ENCODE data around the gene FZD10.

The FZD10 gene

DNA sequence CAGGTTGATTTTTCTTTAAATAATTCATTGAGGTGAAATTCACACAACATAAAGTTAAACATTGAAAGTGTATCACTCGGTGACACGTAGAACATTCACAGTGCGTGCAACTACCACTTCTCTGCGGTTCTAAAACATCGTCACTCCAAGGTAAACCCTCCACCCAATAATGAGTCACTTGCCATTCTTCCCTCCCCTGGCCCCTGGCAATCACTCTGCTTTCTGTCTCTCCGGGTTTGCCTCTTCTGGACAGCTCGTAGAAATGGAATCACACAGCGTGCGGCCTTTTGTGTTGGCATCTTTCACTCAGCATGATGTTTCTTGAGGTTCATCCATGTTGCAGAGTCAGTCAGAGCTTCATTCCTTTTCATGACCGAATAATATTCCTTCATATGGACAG, 18.9 kb downstream of the FZD10 start:
- H3K4me2 ChIP-seq (ENCODE audit: low read length): no peak overlapping the region
- 0 out of 2 replicates have a peak, but pooled peaks cover 3% of the 10 kb centered on the region for H3K27me3 ChIP-seq (ENCODE audit: insufficient read depth, low read length)
- no peak overlapping the region for H3K9ac ChIP-seq (ENCODE audit: low read length)
- no peaks in the 10 kb centered on the region for H3K9me3 ChIP-seq (ENCODE audit: low read length)
- H2AFZ ChIP-seq (ENCODE audit: low read length): no peak overlapping the region
- H3F3A ChIP-seq (ENCODE audit: insufficient read depth, low read length): no peaks in the 10 kb centered on the region
- H3K9me2 ChIP-seq (ENCODE audit: low read depth, low read length): no peaks in the 10 kb centered on the region
- TF ChIP-seq EZH2 (IDR thresholded peaks at IDR 0.05; ENCODE audit: borderline replicate concordance, low read length): no peak
- TF ChIP-seq, protein P1, sequence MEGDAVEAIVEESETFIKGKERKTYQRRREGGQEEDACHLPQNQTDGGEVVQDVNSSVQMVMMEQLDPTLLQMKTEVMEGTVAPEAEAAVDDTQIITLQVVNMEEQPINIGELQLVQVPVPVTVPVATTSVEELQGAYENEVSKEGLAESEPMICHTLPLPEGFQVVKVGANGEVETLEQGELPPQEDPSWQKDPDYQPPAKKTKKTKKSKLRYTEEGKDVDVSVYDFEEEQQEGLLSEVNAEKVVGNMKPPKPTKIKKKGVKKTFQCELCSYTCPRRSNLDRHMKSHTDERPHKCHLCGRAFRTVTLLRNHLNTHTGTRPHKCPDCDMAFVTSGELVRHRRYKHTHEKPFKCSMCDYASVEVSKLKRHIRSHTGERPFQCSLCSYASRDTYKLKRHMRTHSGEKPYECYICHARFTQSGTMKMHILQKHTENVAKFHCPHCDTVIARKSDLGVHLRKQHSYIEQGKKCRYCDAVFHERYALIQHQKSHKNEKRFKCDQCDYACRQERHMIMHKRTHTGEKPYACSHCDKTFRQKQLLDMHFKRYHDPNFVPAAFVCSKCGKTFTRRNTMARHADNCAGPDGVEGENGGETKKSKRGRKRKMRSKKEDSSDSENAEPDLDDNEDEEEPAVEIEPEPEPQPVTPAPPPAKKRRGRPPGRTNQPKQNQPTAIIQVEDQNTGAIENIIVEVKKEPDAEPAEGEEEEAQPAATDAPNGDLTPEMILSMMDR (IDR thresholded peaks at IDR 0.05; ENCODE audit: low read length): no peak
- no peak overlapping the region for H3K4me3 ChIP-seq (ENCODE audit: low read depth, low read length, poor library complexity, severe bottlenecking)
- H4K20me1 ChIP-seq (ENCODE audit: insufficient read depth, low read length): no peaks in the 10 kb centered on the region
- H3K79me2 ChIP-seq (ENCODE audit: insufficient read depth, low read length): no peaks in the 10 kb centered on the region
- no peak overlapping the region for H3K27ac ChIP-seq (ENCODE audit: low read depth, low read length, poor library complexity, severe bottlenecking)
- no peaks in the 10 kb centered on the region for H3K36me3 ChIP-seq (ENCODE audit: insufficient read depth, low read length)
- H3K4me1 ChIP-seq (ENCODE audit: insufficient read depth, low read length, severe bottlenecking): no peaks in the 10 kb centered on the region

- no peak overlapping the region for H3K4me2 ChIP-seq (ENCODE audit: low read length)
Observed at GRCh38 chr12:130183585-130184370, 21.5 kb downstream of the FZD10 start.

DNA sequence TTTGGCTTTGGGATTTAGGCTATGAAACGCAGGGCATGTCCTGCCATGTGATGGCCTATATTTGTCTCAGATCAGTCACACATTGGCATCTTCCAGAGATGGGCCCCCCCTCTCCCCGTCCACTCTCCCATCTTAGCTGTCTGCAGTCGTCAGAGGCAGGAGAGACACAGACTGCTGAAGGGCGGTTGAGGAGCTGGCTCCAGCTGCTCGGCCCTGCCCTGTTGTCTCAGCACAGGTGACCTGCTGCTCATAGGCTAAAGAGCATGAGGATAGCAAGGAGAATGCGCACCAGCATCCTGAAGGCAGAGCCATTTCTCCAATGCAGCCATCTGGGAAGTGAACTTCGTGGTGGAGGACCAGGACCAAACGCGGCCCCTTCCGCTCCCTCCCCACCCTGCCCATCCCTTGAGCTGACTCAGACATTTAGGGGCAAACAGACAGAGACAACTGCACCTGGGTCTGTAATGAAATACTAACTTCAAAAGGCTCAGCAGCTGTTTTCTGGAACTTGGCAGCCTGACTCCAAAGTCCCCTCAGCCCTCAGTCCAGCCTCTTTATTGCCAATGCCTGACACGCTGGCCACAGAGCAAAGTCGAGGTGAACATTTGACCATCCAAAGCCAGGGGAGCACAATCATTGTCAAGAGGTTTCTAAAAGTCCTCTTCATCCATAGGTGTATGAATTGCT, 22.3 kb downstream of the FZD10 start:
- no peaks in the 10 kb centered on the region for H3F3A ChIP-seq (ENCODE audit: insufficient read depth, low read length)
- H2AFZ ChIP-seq (ENCODE audit: low read length): no peak overlapping the region
- H3K27me3 ChIP-seq (ENCODE audit: insufficient read depth, low read length): 0 out of 2 replicates have a peak, but pooled peaks cover 3% of the 10 kb centered on the region
- no peak for TF ChIP-seq EZH2 (IDR thresholded peaks at IDR 0.05; ENCODE audit: borderline replicate concordance, low read length)
- TF ChIP-seq, protein P1 (IDR thresholded peaks at IDR 0.05; ENCODE audit: low read length): no peak
- H3K4me1 ChIP-seq (ENCODE audit: insufficient read depth, low read length, severe bottlenecking): no peaks in the 10 kb centered on the region
- H3K9ac ChIP-seq (ENCODE audit: low read length): no peak overlapping the region
- no peak overlapping the region for H3K27ac ChIP-seq (ENCODE audit: low read depth, low read length, poor library complexity, severe bottlenecking)
- H4K20me1 ChIP-seq (ENCODE audit: insufficient read depth, low read length): no peaks in the 10 kb centered on the region
- no peaks in the 10 kb centered on the region for H3K36me3 ChIP-seq (ENCODE audit: insufficient read depth, low read length)
- no peak overlapping the region for H3K4me3 ChIP-seq (ENCODE audit: low read depth, low read length, poor library complexity, severe bottlenecking)
- H3K79me2 ChIP-seq (ENCODE audit: insufficient read depth, low read length): no peaks in the 10 kb centered on the region
- no peak overlapping the region for H3K4me2 ChIP-seq (ENCODE audit: low read length)
- H3K9me2 ChIP-seq (ENCODE audit: low read depth, low read length): no peaks in the 10 kb centered on the region
- H3K9me3 ChIP-seq (ENCODE audit: low read length): no peaks in the 10 kb centered on the region

More at GRCh38 chr12:130183585-130184370, 21.5 kb downstream of the FZD10 start:
- Histone ChIP-seq H3K9me3 (ENCODE audit: low read length) (no peaks in the 10 kb centered on the region), H2AFZ (ENCODE audit: low read length) (no peak overlapping the region), H3K9ac (ENCODE audit: low read length) (no peak overlapping the region), H3K79me2 (ENCODE audit: insufficient read depth, low read length) (no peaks in the 10 kb centered on the region), H3F3A (ENCODE audit: insufficient read depth, low read length) (no peaks in the 10 kb centered on the region), H3K4me1 (ENCODE audit: insufficient read depth, low read length, severe bottlenecking) (no peaks in the 10 kb centered on the region), H3K27me3 (ENCODE audit: insufficient read depth, low read length) (0 out of 2 replicates have a peak, but pooled peaks cover 3% of the 10 kb centered on the region), H3K36me3 (ENCODE audit: insufficient read depth, low read length) (no peaks in the 10 kb centered on the region), H3K27ac (ENCODE audit: low read depth, low read length, poor library complexity, severe bottlenecking) (no peak overlapping the region), H4K20me1 (ENCODE audit: insufficient read depth, low read length) (no peaks in the 10 kb centered on the region), H3K9me2 (ENCODE audit: low read depth, low read length) (no peaks in the 10 kb centered on the region), H3K4me3 (ENCODE audit: low read depth, low read length, poor library complexity, severe bottlenecking) (no peak overlapping the region)
- TF ChIP-seq, protein P1 (IDR thresholded peaks at IDR 0.05; ENCODE audit: low read length): no peak
- TF ChIP-seq EZH2 (IDR thresholded peaks at IDR 0.05; ENCODE audit: borderline replicate concordance, low read length): no peak

All from OCI-LY1 (cell line).